WTC11 (cell line): ENCODE results near the gene HCRTR1. TPM values are rescaled to one million over a fixed set of nuclear protein-coding genes. Genes with fewer than 3 reads are reported as not detected.

Experiments used
- ATAC-seq: fragments of 200-7000 bp; cut with Tn5 transposase; 2 replicates; pipeline ENCODE4 v1.10.0; 2021; ENCODE audit warnings: mild to moderate bottlenecking, moderate library complexity
- CTCF ChIA-PET: fragments of 300-600 bp; sonication (Branson Sonifier 250); formaldehyde crosslinking; loops from one replicate; lab custom pipeline; 2021; ENCODE audit warnings: antibody characterized with exemption; lab: Charles Lee
- POLR2A ChIA-PET: fragments of 350-600 bp; sonication (Branson Sonifier 250); formaldehyde crosslinking; loops from one replicate; lab custom pipeline; 2021; ENCODE audit warnings: antibody characterized with exemption; lab: Charles Lee
- DNase-seq: peaks from one replicate; pipeline ENCODE4 v3.0.0; 2021; ENCODE audit warnings: low spot score
- H3K27ac Mint-ChIP-seq: 2 replicates; pipeline ENCODE4 v1.8.0; 2021; ENCODE audit warnings: mixed read lengths
- H3K27me3 Mint-ChIP-seq: 2 replicates; pipeline ENCODE4 v1.8.0; 2021; ENCODE audit warnings: low read depth, mild to moderate bottlenecking, moderate library complexity, mixed read lengths
- H3K36me3 Mint-ChIP-seq: 2 replicates; pipeline ENCODE4 v1.8.0; 2021; ENCODE audit warnings: mixed read lengths
- H3K4me1 Mint-ChIP-seq: 2 replicates; pipeline ENCODE4 v1.8.0; 2022; ENCODE audit warnings: mixed read lengths
- H3K4me3 Mint-ChIP-seq: 2 replicates; pipeline ENCODE4 v1.8.0; 2021; ENCODE audit warnings: mild to moderate bottlenecking, moderate library complexity, mixed read lengths
- H3K9me3 Mint-ChIP-seq: 2 replicates; pipeline ENCODE4 v1.8.0; 2021; ENCODE audit warnings: mixed read lengths
- ARID4B ChIP-seq: sonication (generic); formaldehyde crosslinking; IDR thresholded peaks from 2 replicates; pipeline ENCODE4 v1.8.0; 2023; ENCODE audit warnings: missing genetic modification reagents, mild to moderate bottlenecking, borderline replicate concordance
- ATF2 ChIP-seq: sonication (generic); formaldehyde crosslinking; IDR thresholded peaks from 2 replicates; pipeline ENCODE4 v1.8.1; 2022; ENCODE audit warnings: low read depth, missing genetic modification reagents, borderline replicate concordance
- ATF6 ChIP-seq: sonication (generic); formaldehyde crosslinking; IDR thresholded peaks from 2 replicates; pipeline ENCODE4 v1.8.1; 2023; ENCODE audit warnings: mild to moderate bottlenecking, missing genetic modification reagents
- E2F5 ChIP-seq: sonication (generic); formaldehyde crosslinking; IDR thresholded peaks from 2 replicates; pipeline ENCODE4 v1.8.1; 2022; ENCODE audit warnings: mild to moderate bottlenecking, moderate library complexity, missing genetic modification reagents
- ELF4 ChIP-seq: sonication (generic); formaldehyde crosslinking; IDR thresholded peaks from 2 replicates; pipeline ENCODE4 v1.8.1; 2022; ENCODE audit warnings: low read depth, mild to moderate bottlenecking, moderate library complexity, missing genetic modification reagents
- ETV6 ChIP-seq: sonication (generic); formaldehyde crosslinking; IDR thresholded peaks from 2 replicates; pipeline ENCODE4 v1.8.1; 2022; ENCODE audit warnings: mild to moderate bottlenecking, missing genetic modification reagents
- FOXJ3 ChIP-seq: sonication (generic); formaldehyde crosslinking; IDR thresholded peaks from 2 replicates; pipeline ENCODE4 v1.9.0; 2021; ENCODE audit warnings: missing genetic modification reagents, mild to moderate bottlenecking, borderline replicate concordance
- HMGXB4 ChIP-seq: sonication (generic); formaldehyde crosslinking; IDR thresholded peaks from 2 replicates; pipeline ENCODE4 v1.8.1; 2023; ENCODE audit warnings: mild to moderate bottlenecking, moderate library complexity, missing genetic modification reagents
- JAZF1 ChIP-seq: fragments of 250-450 bp; sonication (Bioruptor Pico); IDR thresholded peaks from 2 replicates; pipeline ENCODE4 v1.9.0; 2021; ENCODE audit warnings: moderate library complexity, mild to moderate bottlenecking, inconsistent platforms
- MLX ChIP-seq: sonication (generic); formaldehyde crosslinking; IDR thresholded peaks from 2 replicates; pipeline ENCODE4 v1.8.1; 2023; ENCODE audit warnings: mild to moderate bottlenecking, missing genetic modification reagents, moderate library complexity
- NFE2L1 ChIP-seq: sonication (generic); formaldehyde crosslinking; IDR thresholded peaks from 2 replicates; pipeline ENCODE4 v1.8.1; 2023; ENCODE audit warnings: missing genetic modification reagents
- OVOL2 ChIP-seq: fragments of 250-450 bp; sonication (Bioruptor Pico); IDR thresholded peaks from 2 replicates; pipeline ENCODE4 v1.9.0; 2021; ENCODE audit warnings: mild to moderate bottlenecking, borderline replicate concordance
- STAT6 ChIP-seq: sonication (generic); formaldehyde crosslinking; conservative IDR thresholded peaks from 2 replicates; pipeline ENCODE4 v1.8.1; 2023; ENCODE audit warnings: mild to moderate bottlenecking, low read depth, missing genetic modification reagents, moderate library complexity
- TCF7 ChIP-seq: sonication (generic); formaldehyde crosslinking; IDR thresholded peaks from 2 replicates; pipeline ENCODE4 v1.8.0; 2022; ENCODE audit warnings: mild to moderate bottlenecking, low read depth, missing genetic modification reagents, moderate library complexity
- USF2 ChIP-seq: sonication (generic); formaldehyde crosslinking; IDR thresholded peaks from 2 replicates; pipeline ENCODE4 v1.8.1; 2023; ENCODE audit warnings: mild to moderate bottlenecking, missing genetic modification reagents, moderate library complexity
- ZBTB43 ChIP-seq: sonication (generic); formaldehyde crosslinking; IDR thresholded peaks from 2 replicates; pipeline ENCODE4 v1.8.1; 2023; ENCODE audit warnings: mild to moderate bottlenecking, missing genetic modification reagents
- ZNF423 ChIP-seq: fragments of 250-450 bp; sonication (Bioruptor Pico); IDR thresholded peaks from 2 replicates; pipeline ENCODE4 v2.1.2; 2022; ENCODE audit warnings: mild to moderate bottlenecking, moderate library complexity
- ZNF671 ChIP-seq: fragments of 250-450 bp; sonication (Bioruptor Pico); IDR thresholded peaks from 2 replicates; pipeline ENCODE4 v1.8.0; 2021; ENCODE audit warnings: mild to moderate bottlenecking
- total RNA-seq: library from RNA; stranded (reverse); gene quantifications from 3 replicates; pipeline ENCODE4 v1.2.3, GENCODE V29; 2021

The HCRTR1 gene
- total RNA-seq, 1 experiment from 2014 or later: 0.13 TPM

GRCh38 chr1:31615414-31615813 is 2.1 kb upstream of the HCRTR1 start:
- ChIA-PET POLR2A (no interaction called here), CTCF (interaction anchor here (1.3 to 3.7 kb wide), 2 partner anchors 27 to 55 kb away, joined by 3 to 38 read pairs; no protein-coding TSS in a partner anchor)
- Mint-ChIP-seq H3K27ac (no peak overlapping the region), H3K4me1 (peaks cover 14% of the 10 kb centered on the region), H3K4me3 (no peak overlapping the region), H3K27me3 (peaks cover 29% of the 10 kb centered on the region), H3K36me3 (no peaks in the 10 kb centered on the region), H3K9me3 (no peaks in the 10 kb centered on the region; the same call in 1 of the 2 replicates)
- DNase-seq (no peak), ATAC-seq (no peak)
- TF ChIP-seq HMGXB4: no peak
- TF ChIP-seq ELF4: no peak
- no peak for TF ChIP-seq FOXJ3

- H3K4me3 Mint-ChIP-seq: no peak overlapping the region
- ChIA-PET POLR2A (no interaction called here), CTCF (interaction anchor here (1.2 to 3.7 kb wide), 4 partner anchors 17 to 54 kb away, joined by 3 to 38 read pairs (median 5); partner anchors contain the start of gene PEF1)
- no peak for ATAC-seq
- H3K4me1 Mint-ChIP-seq: peaks cover 14% of the 10 kb centered on the region
- no peaks in the 10 kb centered on the region for H3K36me3 Mint-ChIP-seq
- H3K27ac Mint-ChIP-seq: no peak overlapping the region
- H3K27me3 Mint-ChIP-seq: peaks cover 29% of the 10 kb centered on the region
- DNase-seq: no peak
- H3K9me3 Mint-ChIP-seq: no peaks in the 10 kb centered on the region; the same call in 1 of the 2 replicates
- TF ChIP-seq ATF2 (CRISPR knock-in tag) (no peak), ATF6 (CRISPR knock-in tag) (no peak), MLX (CRISPR knock-in tag) (no peak), OVOL2 (no peak), E2F5 (CRISPR knock-in tag) (no peak), ZNF423 (no peak), ARID4B (CRISPR knock-in tag) (no peak), NFE2L1 (CRISPR knock-in tag) (no peak), ZNF671 (CRISPR knock-in tag) (no peak), TCF7 (no peak), USF2 (CRISPR knock-in tag) (no peak), ZBTB43 (CRISPR knock-in tag) (no peak), JAZF1 (CRISPR knock-in tag) (no peak), STAT6 (CRISPR knock-in tag) (no peak), ETV6 (no peak)
These were observed 1.6 kb upstream of the HCRTR1 start for GRCh38 chr1:31615939-31616338.
